Tibial nerve (tissue), 4 donors: ENCODE results near the gene DIRAS3. TPM values are rescaled to one million over a fixed set of nuclear protein-coding genes. Genes with fewer than 3 reads are reported as not detected.
"Not testable (repeated sequence)": the region's sequence is repeated elsewhere in the genome, so short reads cannot be mapped to it uniquely, and the experiment has no call there.

Experiments used
- DNase-seq, 2 donors: peaks; one replicate each; pipeline ENCODE4 v3.0.0-alpha.2; 2019; ENCODE audit warnings: low spot score in 2 of 2
- H3K27ac ChIP-seq, 4 donors: fragments of 200-600 bp; sonication (generic) in 3 of 4; one replicate each; pipeline ENCODE4 v1.5.1; 2017 to 2019; ENCODE audit warnings: mild to moderate bottlenecking in 1 of 4
- H3K27me3 ChIP-seq, 2 donors: fragments of 200-600 bp; sonication (generic) in 1 of 2; one replicate each; pipeline versions ENCODE4 v1.5.1 to v1.6.0; 2017 to 2019
- H3K36me3 ChIP-seq, 3 donors: fragments of 200-600 bp; sonication (generic); one replicate each; pipeline ENCODE4 v1.5.1; 2018 to 2019
- H3K4me1 ChIP-seq, 4 donors: fragments of 200-600 bp; sonication (generic) in 3 of 4; one replicate each; pipeline ENCODE4 v1.5.1; 2017 to 2019
- H3K4me3 ChIP-seq, 4 donors: fragments of 200-600 bp; sonication (generic) in 3 of 4; one replicate each; pipeline ENCODE4 v1.5.1; 2017 to 2019; ENCODE audit warnings: mild to moderate bottlenecking in 1 of 4, moderate library complexity in 1 of 4
- H3K9me3 ChIP-seq, 4 donors: fragments of 200-600 bp; sonication (generic) in 3 of 4; one replicate each; pipeline ENCODE4 v1.5.1; 2017 to 2019
- CTCF ChIP-seq, 5 experiments: fragments of 200-600 bp in 3 of 5; fragments of 450-650 bp in 2 of 5; sonication (generic) in 3 of 5; IDR thresholded peaks; one replicate each; pipeline ENCODE4 v1.5.1; 2016 to 2019; ENCODE audit warnings: antibody characterized with exemption in 5 of 5, mild to moderate bottlenecking in 3 of 5, moderate library complexity in 2 of 5
- EP300 ChIP-seq, 2 donors: sonication (generic); formaldehyde crosslinking; IDR thresholded peaks; one replicate each; pipeline ENCODE4 v1.6.1; 2017; ENCODE audit warnings: antibody characterized with exemption in 2 of 2, mild to moderate bottlenecking in 1 of 2
- POLR2A ChIP-seq, 2 donors: fragments of 450-650 bp; IDR thresholded peaks; one replicate each; pipeline ENCODE4 v1.6.1; 2017; ENCODE audit warnings: antibody characterized with exemption in 2 of 2, mild to moderate bottlenecking in 2 of 2, moderate library complexity in 2 of 2
- WGBS, 2 donors: methylation state at CpG; one replicate each; pipeline ENCODE4 v1.1.5; 2018; 5-methylcytosine and 5-hydroxymethylcytosine counted together
- total RNA-seq, 4 donors: library from RNA; depleted of rRNA; stranded (reverse); fragments of >200 nt; gene quantifications; one replicate each; pipeline ENCODE4 v1.1.0, GENCODE V29; 2016

The DIRAS3 gene
- total RNA-seq, 4 donors from 2014 or later, result 0.63 to 7.5 (median 5.2) TPM; not detected in 1

GRCh38 chr1:68011657-68012375, 38.6 kb downstream of the DIRAS3 start:
- no peaks in the 10 kb centered on the region for H3K27me3 ChIP-seq
- H3K9me3 ChIP-seq, result no peaks in the 10 kb centered on the region
- WGBS, 2 donors, result 72 to 87% methylated on average over 2 of the region's 2 CpGs
- no peaks in the 10 kb centered on the region for H3K36me3 ChIP-seq
- H3K27ac ChIP-seq, result no peak overlapping the region
- no peaks in the 10 kb centered on the region for H3K4me1 ChIP-seq
- no peak for TF ChIP-seq POLR2A (IDR thresholded peaks at IDR 0.05)
- no peak for TF ChIP-seq CTCF (IDR thresholded peaks at IDR 0.05)
- no peak for TF ChIP-seq EP300 (IDR thresholded peaks at IDR 0.05)
- DNase-seq, result no peak
- no peak overlapping the region for H3K4me3 ChIP-seq

DNA sequence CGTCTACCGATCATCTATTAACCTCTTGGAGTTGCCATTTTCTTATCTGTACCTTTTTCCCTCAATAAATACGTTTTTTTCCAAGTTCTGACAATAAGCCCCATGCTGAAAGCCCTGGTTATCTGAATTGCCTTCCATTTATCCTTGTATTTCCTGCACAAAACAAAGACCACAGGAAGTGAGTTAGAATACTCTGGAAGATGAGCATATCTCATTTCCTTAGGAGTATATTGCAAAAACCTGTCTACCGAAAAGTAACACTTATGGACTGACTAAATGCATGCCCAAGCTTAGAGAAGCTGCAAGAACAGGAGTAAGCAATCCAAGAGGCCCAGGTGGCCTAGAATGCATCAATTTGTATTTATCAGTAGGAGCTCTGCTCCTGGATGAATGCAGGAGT, 39.9 kb downstream of the DIRAS3 start:
- no peak for TF ChIP-seq CTCF (IDR thresholded peaks at IDR 0.05)
- no peak for TF ChIP-seq EP300 (IDR thresholded peaks at IDR 0.05)
- no peak for TF ChIP-seq POLR2A (IDR thresholded peaks at IDR 0.05)
- Histone ChIP-seq H3K27ac (no peak overlapping the region), H3K9me3 (no peaks in the 10 kb centered on the region), H3K27me3 (no peaks in the 10 kb centered on the region), H3K4me3 (no peak overlapping the region), H3K4me1 (no peaks in the 10 kb centered on the region), H3K36me3 (no peaks in the 10 kb centered on the region)
- DNase-seq, result no peak
- WGBS, 2 donors, result 25 to 58% methylated on average over 4 of the region's 4 CpGs

DNA sequence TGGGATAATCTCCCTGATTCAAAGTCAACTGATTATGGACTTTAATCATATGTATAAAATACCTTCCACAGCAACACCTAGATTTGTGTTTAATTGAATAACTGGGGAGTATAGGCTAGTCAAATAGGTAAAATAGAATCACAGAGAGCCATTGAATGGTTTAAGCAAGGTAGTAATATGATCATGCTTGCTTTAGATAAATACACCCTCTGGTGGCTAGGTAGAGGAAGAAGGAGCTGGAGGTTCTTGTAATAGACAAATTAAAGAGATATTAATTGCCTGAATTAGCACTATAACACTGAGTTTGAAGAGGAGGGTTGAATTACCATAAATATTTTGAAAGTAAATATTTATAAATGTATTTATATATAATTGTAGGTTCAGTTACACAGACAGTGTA, 40.3 kb downstream of the DIRAS3 start:
- TF ChIP-seq CTCF (IDR thresholded peaks at IDR 0.05), result peak in 2 of 5 experiments; percentile 6 to 19
- TF ChIP-seq POLR2A (IDR thresholded peaks at IDR 0.05), result no peak
- TF ChIP-seq EP300 (IDR thresholded peaks at IDR 0.05), result no peak
- H3K36me3 ChIP-seq, result no peaks in the 10 kb centered on the region
- no peak for DNase-seq
- no peaks in the 10 kb centered on the region for H3K27me3 ChIP-seq
- H3K4me3 ChIP-seq, result no peak overlapping the region
- H3K4me1 ChIP-seq, result no peaks in the 10 kb centered on the region
- no peak overlapping the region for H3K27ac ChIP-seq
- no peaks in the 10 kb centered on the region for H3K9me3 ChIP-seq

DNA sequence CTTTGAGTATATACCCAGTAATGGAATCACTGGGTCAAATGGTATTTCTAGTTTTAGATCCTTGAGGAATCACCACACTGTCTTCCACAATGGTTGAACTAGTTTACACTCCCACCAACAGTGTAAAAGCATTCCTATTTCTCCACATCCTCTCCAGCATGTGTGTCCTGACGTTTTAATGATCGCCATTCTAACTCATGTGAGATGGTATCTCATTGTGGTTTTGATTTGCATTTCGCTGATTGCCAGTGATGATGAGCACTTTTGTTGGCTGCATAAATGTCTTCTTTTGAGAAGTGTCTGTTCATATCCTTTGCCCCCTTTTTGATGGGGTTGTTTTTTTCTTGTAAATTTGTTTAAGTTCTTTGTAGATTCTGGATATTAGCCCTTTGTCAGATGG, 46.8 kb downstream of the DIRAS3 start:
- not testable (repeated sequence) for H3K27ac ChIP-seq, H3K4me1 ChIP-seq, DNase-seq, H3K27me3 ChIP-seq, H3K36me3 ChIP-seq, H3K4me3 ChIP-seq
- WGBS, 2 donors, result 93 to 97% methylated on average over 3 of the region's 3 CpGs
- peaks cover 0 to 19% (median 0%) of the 10 kb centered on the region in 4 donors for H3K9me3 ChIP-seq

DNA sequence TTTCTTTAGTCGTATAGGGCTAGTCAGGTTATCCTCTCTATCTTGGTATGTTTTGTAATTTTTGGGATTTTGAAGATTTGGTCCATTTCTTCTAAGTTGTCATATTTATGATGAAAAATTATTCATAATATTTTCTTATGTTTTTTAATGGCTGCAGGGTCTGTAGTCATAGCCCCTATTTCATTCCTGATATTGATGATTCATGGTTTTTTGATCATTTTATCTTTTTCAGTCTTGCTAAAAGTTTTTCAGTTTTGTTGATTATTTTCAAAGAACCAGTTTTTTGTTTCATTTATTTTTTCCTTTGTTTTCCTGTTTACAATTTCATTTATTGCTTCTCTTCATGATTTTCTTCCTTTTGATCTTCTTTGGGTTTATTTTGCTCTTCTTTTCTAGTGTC, 50.2 kb downstream of the DIRAS3 start:
- Histone ChIP-seq H3K27me3 (no peaks in the 10 kb centered on the region), H3K27ac (no peak overlapping the region), H3K4me3 (no peak overlapping the region), H3K36me3 (no peaks in the 10 kb centered on the region), H3K4me1 (no peaks in the 10 kb centered on the region), H3K9me3 (peaks cover 0 to 19% (median 0%) of the 10 kb centered on the region in 4 donors)
- no peak for TF ChIP-seq POLR2A (IDR thresholded peaks at IDR 0.05)
- no peak for TF ChIP-seq CTCF (IDR thresholded peaks at IDR 0.05)
- no peak for TF ChIP-seq EP300 (IDR thresholded peaks at IDR 0.05)
- WGBS, 2 donors, result 0 to 45% methylated on average over 1 of the region's 1 CpG
- DNase-seq, result no peak
